Measurements from ENCODE around the gene ITSN1. TPM values are rescaled to one million over a fixed set of nuclear protein-coding genes. Genes with fewer than 3 reads are reported as not detected.

Gene ITSN1
- total RNA-seq, 4 donors from 2014 or later, result 29.6 to 42.2 (median 41.1) TPM

DNA sequence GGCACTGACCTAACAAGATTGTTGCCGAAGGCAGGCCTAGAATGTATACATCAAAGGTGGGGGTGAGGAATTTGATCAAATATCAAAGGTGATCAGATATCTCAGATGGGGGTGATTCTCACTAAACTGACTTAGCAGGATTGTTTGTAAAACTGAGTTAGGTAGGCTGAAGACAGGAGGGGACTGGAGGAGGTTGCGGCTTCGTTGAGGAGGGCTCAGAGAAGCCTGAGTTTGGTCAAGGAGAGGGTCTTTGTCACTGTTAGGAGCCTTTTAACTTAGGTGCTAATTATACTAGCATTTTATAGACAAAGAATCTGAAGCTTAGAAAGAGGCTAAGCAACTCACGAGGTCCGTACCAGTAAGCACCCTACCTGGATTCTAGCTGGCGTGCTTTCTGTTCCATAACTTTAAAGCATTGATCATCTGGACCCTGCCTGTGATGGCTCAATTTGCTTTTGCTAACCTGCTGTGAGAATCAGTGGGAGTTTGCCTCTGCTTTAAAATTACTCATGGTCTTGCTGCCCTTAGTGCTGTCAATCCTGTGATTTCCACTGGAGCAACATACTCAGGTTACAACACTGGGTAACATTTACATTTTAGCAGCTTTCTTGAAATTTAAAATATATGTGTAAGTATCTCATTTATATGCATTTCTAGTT lies 49.8 kb downstream of the ITSN1 start:
- no peaks in the 10 kb centered on the region for H3K36me3 ChIP-seq
- H3K27ac ChIP-seq, result no peak overlapping the region
- peaks cover 8 to 13% of the 10 kb centered on the region in 2 donors for H3K4me1 ChIP-seq
- intact Hi-C loops (cut with DNase I), result no loop called here
- TF ChIP-seq POLR2A (IDR thresholded peaks at IDR 0.05), result no peak
- TF ChIP-seq, protein P1, sequence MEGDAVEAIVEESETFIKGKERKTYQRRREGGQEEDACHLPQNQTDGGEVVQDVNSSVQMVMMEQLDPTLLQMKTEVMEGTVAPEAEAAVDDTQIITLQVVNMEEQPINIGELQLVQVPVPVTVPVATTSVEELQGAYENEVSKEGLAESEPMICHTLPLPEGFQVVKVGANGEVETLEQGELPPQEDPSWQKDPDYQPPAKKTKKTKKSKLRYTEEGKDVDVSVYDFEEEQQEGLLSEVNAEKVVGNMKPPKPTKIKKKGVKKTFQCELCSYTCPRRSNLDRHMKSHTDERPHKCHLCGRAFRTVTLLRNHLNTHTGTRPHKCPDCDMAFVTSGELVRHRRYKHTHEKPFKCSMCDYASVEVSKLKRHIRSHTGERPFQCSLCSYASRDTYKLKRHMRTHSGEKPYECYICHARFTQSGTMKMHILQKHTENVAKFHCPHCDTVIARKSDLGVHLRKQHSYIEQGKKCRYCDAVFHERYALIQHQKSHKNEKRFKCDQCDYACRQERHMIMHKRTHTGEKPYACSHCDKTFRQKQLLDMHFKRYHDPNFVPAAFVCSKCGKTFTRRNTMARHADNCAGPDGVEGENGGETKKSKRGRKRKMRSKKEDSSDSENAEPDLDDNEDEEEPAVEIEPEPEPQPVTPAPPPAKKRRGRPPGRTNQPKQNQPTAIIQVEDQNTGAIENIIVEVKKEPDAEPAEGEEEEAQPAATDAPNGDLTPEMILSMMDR (IDR thresholded peaks at IDR 0.05), result no peak
- 89 to 93% methylated on average over 6 of the region's 6 CpGs for WGBS, 2 donors
- no peaks in the 10 kb centered on the region for H3K9me3 ChIP-seq
- no peaks in the 10 kb centered on the region for H3K27me3 ChIP-seq
- no peak for DNase-seq
- no peak overlapping the region for H3K4me3 ChIP-seq (replicated peaks in 1 of 3)

DNA sequence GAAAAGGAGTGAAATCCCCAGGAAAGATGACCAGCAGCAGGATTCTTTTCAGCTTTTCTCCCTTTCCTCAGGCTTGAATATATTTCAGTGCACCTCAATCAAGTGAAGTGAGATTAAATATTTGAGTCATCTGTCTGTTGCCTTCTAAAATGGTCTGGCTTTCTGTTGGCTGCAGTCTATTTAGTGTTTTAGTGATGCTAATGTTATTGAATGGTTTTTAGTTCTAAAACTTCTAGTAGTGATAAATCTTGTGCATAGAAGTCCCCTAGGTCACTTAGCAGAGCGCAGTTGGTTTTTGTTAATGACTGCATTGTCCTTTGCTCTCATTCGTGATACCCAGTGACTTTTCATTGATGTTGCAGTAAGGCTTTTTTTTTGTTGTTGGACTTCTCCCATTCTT lies 53.5 kb downstream of the ITSN1 start:
- DNase-seq, result no peak
- intact Hi-C loops (cut with DNase I), result no loop called here
- Histone ChIP-seq H3K4me3 (replicated peaks in 1 of 3) (no peak overlapping the region), H3K36me3 (no peaks in the 10 kb centered on the region), H3K27ac (no peak overlapping the region), H3K27me3 (no peaks in the 10 kb centered on the region), H3K4me1 (peaks cover 0 to 12% of the 10 kb centered on the region in 2 donors), H3K9me3 (no peaks in the 10 kb centered on the region)
- TF ChIP-seq, protein P1 (IDR thresholded peaks at IDR 0.05), result no peak
- TF ChIP-seq POLR2A (IDR thresholded peaks at IDR 0.05), result no peak
- 80 to 93% methylated on average over 2 of the region's 2 CpGs for WGBS, 2 donors

DNA sequence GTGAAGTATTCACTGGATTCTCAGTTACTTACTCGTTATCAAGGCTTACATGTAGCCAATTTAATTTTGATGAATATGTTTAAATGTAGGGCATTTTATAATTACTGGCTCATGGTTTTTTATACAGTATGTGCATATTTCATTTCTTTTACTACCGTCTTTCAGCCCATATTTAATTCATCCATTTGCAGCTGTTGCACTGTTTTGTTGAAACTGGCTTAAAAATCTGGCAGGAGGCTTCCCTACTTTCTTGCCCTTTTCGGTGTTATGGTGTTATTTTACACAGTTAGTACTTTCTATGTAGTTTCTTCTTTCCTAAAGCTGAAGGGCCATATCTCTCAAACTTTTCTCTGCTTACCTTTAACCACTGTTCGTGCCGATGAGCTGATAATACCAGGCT lies 54.2 kb downstream of the ITSN1 start:
- Histone ChIP-seq H3K27me3 (no peaks in the 10 kb centered on the region), H3K9me3 (no peaks in the 10 kb centered on the region), H3K4me1 (peaks cover 0 to 12% of the 10 kb centered on the region in 2 donors), H3K4me3 (replicated peaks in 1 of 3) (no peak overlapping the region), H3K27ac (no peak overlapping the region), H3K36me3 (no peaks in the 10 kb centered on the region)
- 71 to 84% methylated on average over 5 of the region's 5 CpGs for WGBS, 2 donors
- intact Hi-C loops (cut with DNase I), result no loop called here
- TF ChIP-seq, protein P1 (IDR thresholded peaks at IDR 0.05), result no peak
- TF ChIP-seq POLR2A (IDR thresholded peaks at IDR 0.05), result no peak
- no peak for DNase-seq

DNA sequence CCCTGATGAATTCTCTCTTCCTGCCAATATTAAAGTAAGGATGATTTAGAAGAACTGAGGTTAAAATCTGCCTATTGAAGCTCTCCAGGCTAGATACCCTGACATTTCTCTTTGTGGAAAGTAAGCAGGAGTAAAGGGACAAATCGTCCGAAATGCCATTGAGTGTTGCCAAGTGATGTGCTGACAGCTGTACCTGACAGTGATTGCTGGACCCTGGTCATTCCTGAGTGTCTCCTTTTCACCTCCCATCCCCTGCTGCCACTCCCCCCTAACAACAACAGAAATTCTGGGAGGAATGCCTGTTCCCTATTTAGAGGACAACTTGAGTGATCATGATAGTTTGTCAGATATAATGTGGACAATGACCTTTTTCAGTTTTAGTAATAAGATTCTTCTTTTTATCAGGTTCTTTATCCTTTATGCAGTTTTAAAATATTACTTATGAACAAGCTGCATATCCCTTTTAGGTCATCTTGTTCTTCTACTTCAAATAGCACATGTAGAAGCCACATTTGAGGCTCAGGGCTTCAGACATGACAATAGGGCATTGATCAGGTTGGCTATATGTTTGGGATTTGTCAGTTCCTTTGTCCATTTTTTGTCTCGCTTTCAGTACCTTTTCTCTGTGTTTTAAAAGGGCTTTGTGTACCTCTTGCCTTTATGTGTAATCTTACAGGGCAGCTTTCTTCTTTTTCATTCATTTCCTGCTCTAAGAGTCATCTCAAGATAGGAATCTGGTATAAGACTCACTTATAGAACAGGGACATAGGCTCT lies 56.0 kb downstream of the ITSN1 start:
- no peak overlapping the region for H3K27ac ChIP-seq
- peaks cover 0 to 12% of the 10 kb centered on the region in 2 donors for H3K4me1 ChIP-seq
- 83 to 85% methylated on average over 3 of the region's 3 CpGs for WGBS, 2 donors
- no peaks in the 10 kb centered on the region for H3K36me3 ChIP-seq
- H3K4me3 ChIP-seq (replicated peaks in 1 of 3), result no peak overlapping the region
- intact Hi-C loops (cut with DNase I), result no loop called here
- DNase-seq, result no peak
- no peaks in the 10 kb centered on the region for H3K9me3 ChIP-seq
- H3K27me3 ChIP-seq, result no peaks in the 10 kb centered on the region
- TF ChIP-seq, protein P1 (IDR thresholded peaks at IDR 0.05), result no peak
- TF ChIP-seq POLR2A (IDR thresholded peaks at IDR 0.05), result no peak

DNA sequence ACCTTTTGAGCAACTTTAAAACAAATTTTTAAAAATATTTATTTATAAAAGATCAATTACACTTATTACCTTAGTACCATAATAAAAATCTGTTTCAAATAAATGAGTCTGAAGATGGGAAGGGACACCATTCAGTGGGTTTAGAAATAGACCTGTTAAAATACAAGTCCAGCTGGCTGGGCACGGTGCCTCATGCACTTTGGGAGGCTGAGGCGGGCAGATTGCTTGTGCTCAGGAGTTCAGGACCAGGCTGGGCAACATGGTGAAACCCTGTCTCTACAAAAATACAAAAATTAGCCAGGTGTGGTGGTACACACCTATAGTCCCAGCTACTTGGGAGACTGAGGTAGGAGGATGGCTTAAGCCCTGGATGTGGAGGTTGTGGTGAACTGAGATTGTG lies 57.0 kb downstream of the ITSN1 start:
- Histone ChIP-seq H3K4me1 (peaks cover 0 to 12% of the 10 kb centered on the region in 2 donors), H3K4me3 (replicated peaks in 1 of 3) (no peak overlapping the region), H3K27ac (no peak overlapping the region), H3K27me3 (no peaks in the 10 kb centered on the region), H3K36me3 (no peaks in the 10 kb centered on the region), H3K9me3 (no peaks in the 10 kb centered on the region)
- intact Hi-C loops (cut with DNase I), result no loop called here
- TF ChIP-seq POLR2A (IDR thresholded peaks at IDR 0.05), result no peak
- TF ChIP-seq, protein P1 (IDR thresholded peaks at IDR 0.05), result no peak
- no peak for DNase-seq
- WGBS, 2 donors, result 89 to 95% methylated on average over 2 of the region's 2 CpGs

Data from thyroid gland (tissue), 4 donors.